ENCODE measurements around the gene TTYH3. TPM values are rescaled to one million over a fixed set of nuclear protein-coding genes. Genes with fewer than 3 reads are reported as not detected.
"Not testable (repeated sequence)": the region's sequence is repeated elsewhere in the genome, so short reads cannot be mapped to it uniquely, and the experiment has no call there.

TTYH3 gene
- total RNA-seq, 1 experiment from 2014 or later = 178 TPM

GRCh38 chr7:2689951-2690705 lies 58.3 kb downstream of the TTYH3 start:
- Mint-ChIP-seq H3K27ac (no peak overlapping the region), H3K4me3 (no peak overlapping the region), H3K36me3 (no peaks in the 10 kb centered on the region), H3K4me1 (peaks cover 12% of the 10 kb centered on the region), H3K9me3 (no peaks in the 10 kb centered on the region), H3K27me3 (ENCODE audit: low read depth) (peaks cover 32% of the 10 kb centered on the region)
- ChIA-PET CTCF (interaction anchor here (0.6 to 9.3 kb wide), 9 partner anchors 9 to 1111 kb away, joined by 3 to 102 read pairs (median 6); no protein-coding TSS in a partner anchor), POLR2A (no interaction called here)
- ATAC-seq (no peak), DNase-seq (ENCODE audit: low spot score) (no peak)
- no peak for TF ChIP-seq EMX1 (CRISPR knock-in tag; IDR thresholded peaks at IDR 0.05)
- TF ChIP-seq GRHL2 (CRISPR knock-in tag; IDR thresholded peaks at IDR 0.05; ENCODE audit: insufficient replicate concordance, severe bottlenecking) = no peak
- no peak for TF ChIP-seq ZNF512 (CRISPR knock-in tag; IDR thresholded peaks at IDR 0.05; ENCODE audit: borderline replicate concordance)
- no peak for TF ChIP-seq USF1 (CRISPR knock-in tag; IDR thresholded peaks at IDR 0.05)
- no peak for TF ChIP-seq CREM (CRISPR knock-in tag; IDR thresholded peaks at IDR 0.05)
- TF ChIP-seq FOXP1 (CRISPR knock-in tag; IDR thresholded peaks at IDR 0.05; ENCODE audit: borderline replicate concordance) = no peak
- TF ChIP-seq SMAD3 (CRISPR knock-in tag; IDR thresholded peaks at IDR 0.05; ENCODE audit: borderline replicate concordance) = no peak

- Mint-ChIP-seq H3K9me3 (no peaks in the 10 kb centered on the region), H3K4me3 (no peak overlapping the region), H3K27me3 (ENCODE audit: low read depth) (peaks cover 28% of the 10 kb centered on the region), H3K27ac (no peak overlapping the region; the same call in 1 of the 2 replicates), H3K4me1 (peaks cover 12% of the 10 kb centered on the region), H3K36me3 (no peaks in the 10 kb centered on the region)
- DNase-seq (ENCODE audit: low spot score) (no peak), ATAC-seq (no peak)
- ChIA-PET CTCF (interaction anchor here (0.6 to 9.3 kb wide), 5 partner anchors 10 to 1112 kb away, joined by 3 to 102 read pairs (median 12); no protein-coding TSS in a partner anchor), POLR2A (no interaction called here)
- TF ChIP-seq ETV6 (CRISPR knock-in tag; IDR thresholded peaks at IDR 0.05) (no peak), GABPB1 (CRISPR knock-in tag; IDR thresholded peaks at IDR 0.05) (peak; percentile 85)
Observed at GRCh38 chr7:2691011-2691707, 59.4 kb downstream of the TTYH3 start.

- POLR2A ChIA-PET; H3K9me3 Mint-ChIP-seq; H3K4me3 Mint-ChIP-seq; H3K36me3 Mint-ChIP-seq; ATAC-seq; H3K27ac Mint-ChIP-seq; DNase-seq (ENCODE audit: low spot score): not testable (repeated sequence)
- Mint-ChIP-seq H3K27me3 (ENCODE audit: low read depth) (peaks cover 26% of the 10 kb centered on the region), H3K4me1 (peaks cover 12% of the 10 kb centered on the region)
- CTCF ChIA-PET = interaction anchor here (1.9 to 9.3 kb wide), 3 partner anchors 11 to 21 kb away, joined by 10 to 102 read pairs (median 40); no protein-coding TSS in a partner anchor
Observed at GRCh38 chr7:2691932-2692439, 60.2 kb downstream of the TTYH3 start.

- CTCF ChIA-PET = interaction anchor here (1.9 to 9.3 kb wide), 3 partner anchors 11 to 22 kb away, joined by 10 to 102 read pairs (median 40); no protein-coding TSS in a partner anchor
- no peaks in the 10 kb centered on the region for H3K36me3 Mint-ChIP-seq
- no peak for DNase-seq (ENCODE audit: low spot score)
- TF ChIP-seq JUN (CRISPR knock-in tag; IDR thresholded peaks at IDR 0.05) (no peak), SMAD3 (CRISPR knock-in tag; IDR thresholded peaks at IDR 0.05; ENCODE audit: borderline replicate concordance) (no peak), PREB (CRISPR knock-in tag; IDR thresholded peaks at IDR 0.05; ENCODE audit: borderline replicate concordance) (no peak), NR3C1 (CRISPR knock-in tag; conservative IDR thresholded peaks at IDR 0.05; ENCODE audit: low read depth) (no peak), ZBTB21 (CRISPR knock-in tag; IDR thresholded peaks at IDR 0.05; ENCODE audit: borderline replicate concordance) (no peak), E2F5 (CRISPR knock-in tag; IDR thresholded peaks at IDR 0.05) (no peak), ATF1 (CRISPR knock-in tag; IDR thresholded peaks at IDR 0.05) (no peak), FOXP1 (CRISPR knock-in tag; IDR thresholded peaks at IDR 0.05; ENCODE audit: borderline replicate concordance) (no peak), ATF6 (CRISPR knock-in tag; IDR thresholded peaks at IDR 0.05) (no peak), MYBL2 (CRISPR knock-in tag; IDR thresholded peaks at IDR 0.05) (no peak), IRF1 (CRISPR knock-in tag; IDR thresholded peaks at IDR 0.05) (no peak), MXD4 (CRISPR knock-in tag; IDR thresholded peaks at IDR 0.05; ENCODE audit: borderline replicate concordance) (no peak)
- no peak for ATAC-seq
- no peak overlapping the region for H3K4me3 Mint-ChIP-seq
- H3K9me3 Mint-ChIP-seq = no peaks in the 10 kb centered on the region
- H3K27me3 Mint-ChIP-seq (ENCODE audit: low read depth) = peaks cover 20% of the 10 kb centered on the region
- H3K4me1 Mint-ChIP-seq = peaks cover 12% of the 10 kb centered on the region
- POLR2A ChIA-PET = no interaction called here
- no peak overlapping the region for H3K27ac Mint-ChIP-seq
Observed at GRCh38 chr7:2692543-2692942, 60.8 kb downstream of the TTYH3 start.
